Ishikawa (cell line): Measurements from ENCODE around the gene GMDS.

Experiments
- CEBPB ChIP-seq: IDR thresholded peaks from 2 replicates; pipeline ENCODE4 v1.6.1; 2012
- EGR1 ChIP-seq: IDR thresholded peaks from 2 replicates; pipeline ENCODE4 v1.6.1; 2012
- EP300 ChIP-seq: IDR thresholded peaks from 2 replicates; pipeline ENCODE4 v1.6.1; 2012; ENCODE audit warnings: borderline replicate concordance
- FOXM1 ChIP-seq: IDR thresholded peaks from 2 replicates; pipeline ENCODE4 v1.6.1; 2012; ENCODE audit warnings: low read depth, borderline replicate concordance
- MAX ChIP-seq: IDR thresholded peaks from 2 replicates; pipeline ENCODE4 v1.6.1; 2012
- RAD21 ChIP-seq: IDR thresholded peaks from 2 replicates; pipeline ENCODE4 v1.6.1; 2012; ENCODE audit warnings: low read depth
- REST ChIP-seq: IDR thresholded peaks from 2 replicates; pipeline ENCODE4 v1.6.1; 2012; ENCODE audit warnings: low read depth, mild to moderate bottlenecking
- TAF1 ChIP-seq: IDR thresholded peaks from 2 replicates; pipeline ENCODE4 v1.6.1; 2012; ENCODE audit warnings: low read depth, mild to moderate bottlenecking
- USF1 ChIP-seq: IDR thresholded peaks from 2 replicates; pipeline ENCODE4 v1.6.1; 2012
- YY1 ChIP-seq: IDR thresholded peaks from 2 replicates; pipeline ENCODE4 v1.6.1; 2012; ENCODE audit warnings: low read depth
- ZBTB7A ChIP-seq: IDR thresholded peaks from 2 replicates; pipeline ENCODE4 v1.6.1; 2012; ENCODE audit warnings: low read depth

GRCh38 chr6:2127484-2127911 is 117.9 kb downstream of the GMDS start:
- TF ChIP-seq MAX (no peak), ZBTB7A (no peak), TAF1 (no peak), EP300 (no peak), REST (no peak), RAD21 (no peak), CEBPB (no peak), YY1 (no peak), EGR1 (no peak), USF1 (no peak), FOXM1 (no peak)
